22Rv1 (cell line): ENCODE data around the gene WIPI1.

Experiments used
- H3K27ac ChIP-seq: fragments of 450-650 bp; 2 replicates; pipeline ENCODE4 v1.5.1; 2017
- CTCF ChIP-seq: fragments of 450-650 bp; IDR thresholded peaks from 2 replicates; pipeline ENCODE4 v1.5.1; 2017; ENCODE audit warnings: mild to moderate bottlenecking
- ZFX ChIP-seq: fragments of 450-650 bp; IDR thresholded peaks from 2 replicates; pipeline ENCODE4 v1.6.1; 2017; ENCODE audit warnings: antibody characterized with exemption, borderline replicate concordance

The WIPI1 gene

GRCh38 chr17:68450391-68450790 is 6.9 kb downstream of the WIPI1 start:
- TF ChIP-seq ZFX (no peak), CTCF (no peak)
- H3K27ac ChIP-seq = no peak overlapping the region

- no peak overlapping the region for H3K27ac ChIP-seq
- no peak for TF ChIP-seq ZFX
- TF ChIP-seq CTCF = no peak
Observed at GRCh38 chr17:68449021-68449739, 8.1 kb downstream of the WIPI1 start.

- no peak overlapping the region for H3K27ac ChIP-seq
- TF ChIP-seq ZFX (no peak), CTCF (no peak)
Observed at GRCh38 chr17:68446626-68447041, 10.7 kb downstream of the WIPI1 start.

- no peak overlapping the region for H3K27ac ChIP-seq
- TF ChIP-seq ZFX (no peak), CTCF (no peak)
Observed at GRCh38 chr17:68445671-68446070, 11.6 kb downstream of the WIPI1 start.

GRCh38 chr17:68443972-68444464 is 13.3 kb downstream of the WIPI1 start:
- peak overlapping the region; percentile 52 for H3K27ac ChIP-seq
- TF ChIP-seq ZFX (no peak), CTCF (no peak)

GRCh38 chr17:68441070-68441770 is 16.1 kb downstream of the WIPI1 start:
- TF ChIP-seq ZFX (no peak), CTCF (no peak)
- H3K27ac ChIP-seq = no peak overlapping the region

GRCh38 chr17:68440526-68440925 is 16.8 kb downstream of the WIPI1 start:
- H3K27ac ChIP-seq = no peak overlapping the region
- TF ChIP-seq CTCF (no peak), ZFX (no peak)
